ENCODE measurements around the gene ANO8.

DNA sequence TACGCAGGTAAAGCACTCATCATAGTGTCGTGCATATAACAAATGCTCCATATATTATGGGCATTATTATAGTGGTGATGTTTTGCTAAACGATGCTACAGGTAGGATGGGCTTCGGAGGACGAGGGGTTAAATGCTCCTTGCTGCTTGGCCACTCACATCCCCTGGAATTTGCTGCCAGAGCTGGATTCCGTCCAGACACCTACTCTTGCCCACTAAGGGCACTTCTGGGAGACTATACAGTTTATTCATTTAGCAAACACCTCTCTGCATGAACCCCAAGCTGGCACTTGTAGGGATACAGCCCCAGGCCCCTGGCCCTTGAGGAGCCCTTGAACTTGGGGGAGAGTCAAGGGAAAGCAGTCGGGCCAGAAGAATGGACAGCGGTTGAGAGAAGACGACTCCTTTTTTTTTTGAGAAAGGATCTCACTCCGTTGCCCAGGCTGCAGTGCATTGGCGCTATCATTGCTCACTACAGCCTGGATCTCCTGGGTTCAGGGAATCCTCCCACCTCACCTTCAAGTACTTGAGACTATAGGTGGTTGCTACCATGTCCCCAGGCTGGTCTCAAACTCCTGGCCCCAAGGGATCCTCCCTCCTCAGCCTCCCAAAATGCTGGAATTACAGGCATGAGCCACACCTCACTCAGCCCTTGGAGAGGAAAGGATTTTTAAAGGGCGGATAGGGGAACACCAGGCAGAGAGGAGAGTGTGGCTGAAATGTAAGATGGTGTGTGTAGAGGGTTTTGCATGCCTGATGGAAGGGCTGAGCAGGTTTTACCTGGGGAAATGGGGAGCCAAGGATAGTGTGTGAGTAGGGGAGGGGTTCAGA, 30.1 kb downstream of the ANO8 start:
- TF ChIP-seq TAF1 (IDR thresholded peaks at IDR 0.05; ENCODE audit: low read depth, low read length) (no peak), POLR2AphosphoS5 (IDR thresholded peaks at IDR 0.05; ENCODE audit: low read depth, low read length) (no peak), SPI1 (IDR thresholded peaks at IDR 0.05; ENCODE audit: low read depth, low read length) (no peak)
